Trophoblast cell (in vitro differentiated cells and primary cell): Measurements from ENCODE around the gene PPARG.

Experiments used
- DNase-seq, 2 donors: peaks; one replicate each; pipeline ENCODE4 v3.0.0-alpha.2; 2016
- H2AFZ ChIP-seq: 2 replicates; pipeline ENCODE4 v1.6.1; 2013; ENCODE audit warnings: low read length, moderate library complexity, mild to moderate bottlenecking; ENCODE audit not compliant: insufficient read depth, poor library complexity
- H2AK5ac ChIP-seq: 2 replicates; pipeline ENCODE4 v1.6.1; 2013; ENCODE audit warnings: mild to moderate bottlenecking, low read length
- H2BK120ac ChIP-seq: 2 replicates; pipeline ENCODE4 v1.6.1; 2013; ENCODE audit warnings: low read length, mild to moderate bottlenecking, moderate library complexity; ENCODE audit not compliant: insufficient read depth, poor library complexity
- H2BK12ac ChIP-seq: 2 replicates; pipeline ENCODE4 v1.6.1; 2013; ENCODE audit warnings: mild to moderate bottlenecking, low read length, moderate library complexity
- H2BK5ac ChIP-seq: 2 replicates; pipeline ENCODE4 v1.6.1; 2013; ENCODE audit warnings: low read length, low read depth, moderate library complexity, mild to moderate bottlenecking; ENCODE audit not compliant: poor library complexity
- H3K14ac ChIP-seq: 2 replicates; pipeline ENCODE4 v1.6.1; 2013; ENCODE audit warnings: mild to moderate bottlenecking, low read length
- H3K18ac ChIP-seq: 2 replicates; pipeline ENCODE4 v1.6.1; 2013; ENCODE audit warnings: mild to moderate bottlenecking, low read length
- H3K23ac ChIP-seq: 2 replicates; pipeline ENCODE4 v1.6.1; 2013; ENCODE audit warnings: low read length
- H3K27ac ChIP-seq: 2 replicates; pipeline ENCODE4 v1.5.1; 2013; ENCODE audit warnings: low read depth, mild to moderate bottlenecking, inconsistent platforms, low read length, moderate library complexity
- H3K27me3 ChIP-seq: 2 replicates; pipeline ENCODE4 v1.6.1; 2013; ENCODE audit warnings: inconsistent platforms, mild to moderate bottlenecking, low read length, moderate library complexity; ENCODE audit not compliant: insufficient read depth
- H3K36me3 ChIP-seq, 2 experiments: 1 replicate in 1 of 2; 2 replicates in 1 of 2; pipeline ENCODE4 v1.6.1; 2013; ENCODE audit warnings: low read length in 2 of 2, mild to moderate bottlenecking in 2 of 2, moderate library complexity in 1 of 2; ENCODE audit not compliant: insufficient read depth in 2 of 2, control insufficient read depth in 1 of 2
- H3K4ac ChIP-seq: 2 replicates; pipeline ENCODE4 v1.6.1; 2013; ENCODE audit warnings: low read depth, mild to moderate bottlenecking, low read length, moderate library complexity
- H3K4me1 ChIP-seq, 2 experiments: 1 replicate in 1 of 2; 2 replicates in 1 of 2; pipeline ENCODE4 v1.6.1; 2013; ENCODE audit warnings: low read length in 2 of 2, mild to moderate bottlenecking in 2 of 2, moderate library complexity in 1 of 2; ENCODE audit not compliant: insufficient read depth in 2 of 2, control insufficient read depth in 1 of 2
- H3K4me2 ChIP-seq: 2 replicates; pipeline ENCODE4 v1.6.1; 2013; ENCODE audit warnings: inconsistent platforms, mild to moderate bottlenecking, low read length, moderate library complexity
- H3K4me3 ChIP-seq: 2 replicates; pipeline ENCODE4 v1.5.1; 2013; ENCODE audit warnings: mild to moderate bottlenecking, low read depth, low read length, inconsistent platforms
- H3K79me1 ChIP-seq: one replicate; pipeline ENCODE4 v1.6.1; 2013; ENCODE audit warnings: low read length
- H3K79me2 ChIP-seq: 2 replicates; pipeline ENCODE4 v1.6.1; 2013; ENCODE audit warnings: low read length, mild to moderate bottlenecking; ENCODE audit not compliant: control insufficient read depth, insufficient read depth, poor library complexity
- H3K9ac ChIP-seq: 2 replicates; pipeline ENCODE4 v1.6.1; 2013; ENCODE audit warnings: mild to moderate bottlenecking, low read length
- H3K9me3 ChIP-seq: 2 replicates; pipeline ENCODE4 v1.6.1; 2013; ENCODE audit warnings: low read depth, mild to moderate bottlenecking, control low read depth, inconsistent platforms, low read length; ENCODE audit not compliant: insufficient read depth
- H4K12ac ChIP-seq: 2 replicates; pipeline ENCODE4 v1.6.1; 2013; ENCODE audit warnings: low read depth, mild to moderate bottlenecking, low read length, moderate library complexity
- H4K8ac ChIP-seq: 2 replicates; pipeline ENCODE4 v1.6.1; 2013; ENCODE audit warnings: low read depth, mild to moderate bottlenecking, low read length, moderate library complexity
- H4K91ac ChIP-seq: one replicate; pipeline ENCODE4 v1.6.1; 2013; ENCODE audit warnings: low read depth, mild to moderate bottlenecking, low read length, moderate library complexity
- WGBS: extraction: QIAGEN DNeasy Blood & Tissue Kit; methylation state at CpG from one replicate; pipeline ENCODE4 v1.1.7; 2013; ENCODE audit warnings: missing lambda C conversion rate; ENCODE audit not compliant: insufficient read length, insufficient coverage; ENCODE audit errors: extremely low coverage; 5-methylcytosine and 5-hydroxymethylcytosine counted together

PPARG gene

GRCh38 chr3:12452361-12453330, 163.8 kb downstream of the PPARG start:
- Histone ChIP-seq H3K9me3 (peaks cover 2% of the 10 kb centered on the region), H3K27me3 (no peaks in the 10 kb centered on the region), H2BK12ac (no peak overlapping the region), H3K27ac (no peak overlapping the region), H3K9ac (no peak overlapping the region), H3K4ac (no peak overlapping the region), H4K12ac (no peak overlapping the region), H3K79me2 (no peaks in the 10 kb centered on the region), H3K4me3 (no peak overlapping the region), H3K79me1 (peaks cover 2% of the 10 kb centered on the region), H3K36me3 (no peaks in the 10 kb centered on the region), H2AK5ac (no peak overlapping the region), H2BK5ac (no peak overlapping the region), H2AFZ (no peak overlapping the region), H3K14ac (no peak overlapping the region), H3K4me1 (peaks cover 0 to 3% of the 10 kb centered on the region in 2 experiments), H3K18ac (no peak overlapping the region), H3K23ac (no peak overlapping the region), H4K8ac (no peak overlapping the region), H4K91ac (no peak overlapping the region), H3K4me2 (no peak overlapping the region), H2BK120ac (no peak overlapping the region)
- no peak for DNase-seq
- WGBS = no CpG with 5 or more reads among the region's 12 CpGs

GRCh38 chr3:12454076-12454815, 165.4 kb downstream of the PPARG start:
- Histone ChIP-seq H3K4ac (no peak overlapping the region), H3K18ac (no peak overlapping the region), H2BK120ac (no peak overlapping the region), H3K9ac (no peak overlapping the region), H3K79me2 (no peaks in the 10 kb centered on the region), H4K91ac (no peak overlapping the region), H3K27me3 (no peaks in the 10 kb centered on the region), H3K4me2 (no peak overlapping the region), H2AFZ (no peak overlapping the region), H3K9me3 (peaks cover 2% of the 10 kb centered on the region), H4K12ac (no peak overlapping the region), H3K4me1 (no peaks in the 10 kb centered on the region), H2BK12ac (no peak overlapping the region), H3K36me3 (no peaks in the 10 kb centered on the region), H2BK5ac (no peak overlapping the region), H3K79me1 (no peaks in the 10 kb centered on the region), H3K4me3 (no peak overlapping the region), H4K8ac (no peak overlapping the region), H3K23ac (no peak overlapping the region), H3K27ac (no peak overlapping the region), H3K14ac (no peak overlapping the region), H2AK5ac (no peak overlapping the region)
- no CpG with 5 or more reads among the region's 6 CpGs for WGBS
- DNase-seq = no peak

GRCh38 chr3:12454816-12455121, 165.9 kb downstream of the PPARG start:
- H3K18ac ChIP-seq = no peak overlapping the region
- no CpG with 5 or more reads among the region's 2 CpGs for whole genome bisulfite sequencing
- H2BK5ac ChIP-seq = no peak overlapping the region
- no peaks in the 10 kb centered on the region for H3K27me3 ChIP-seq
- no peaks in the 10 kb centered on the region for H3K4me1 ChIP-seq
- H3K36me3 ChIP-seq = no peaks in the 10 kb centered on the region
- no peak overlapping the region for H3K9ac ChIP-seq
- no peak overlapping the region for H2BK12ac ChIP-seq
- H3K4me3 ChIP-seq = no peak overlapping the region
- H2BK120ac ChIP-seq = no peak overlapping the region
- H2AFZ ChIP-seq = no peak overlapping the region
- H2AK5ac ChIP-seq = no peak overlapping the region
- no peaks in the 10 kb centered on the region for H3K79me2 ChIP-seq
- no peak for DNase-seq
- no peak overlapping the region for H4K91ac ChIP-seq
- no peak overlapping the region for H3K4ac ChIP-seq
- H3K14ac ChIP-seq = no peak overlapping the region
- H3K4me2 ChIP-seq = no peak overlapping the region
- peaks cover 2% of the 10 kb centered on the region for H3K9me3 ChIP-seq
- no peak overlapping the region for H3K23ac ChIP-seq
- no peaks in the 10 kb centered on the region for H3K79me1 ChIP-seq
- no peak overlapping the region for H4K12ac ChIP-seq
- no peak overlapping the region for H3K27ac ChIP-seq
- no peak overlapping the region for H4K8ac ChIP-seq

- Histone ChIP-seq H4K8ac (no peak overlapping the region), H3K23ac (no peak overlapping the region), H3K14ac (no peak overlapping the region), H3K27ac (no peak overlapping the region), H2AK5ac (no peak overlapping the region), H2BK12ac (no peak overlapping the region), H4K91ac (no peak overlapping the region), H3K9ac (no peak overlapping the region), H3K4me2 (no peak overlapping the region), H3K79me1 (no peaks in the 10 kb centered on the region), H3K18ac (no peak overlapping the region), H2BK5ac (no peak overlapping the region), H3K4me3 (no peak overlapping the region), H3K36me3 (no peaks in the 10 kb centered on the region), H2BK120ac (no peak overlapping the region), H3K4ac (no peak overlapping the region), H3K27me3 (no peaks in the 10 kb centered on the region), H3K4me1 (no peaks in the 10 kb centered on the region), H3K79me2 (no peaks in the 10 kb centered on the region), H2AFZ (no peak overlapping the region), H3K9me3 (peaks cover 2% of the 10 kb centered on the region), H4K12ac (no peak overlapping the region)
- WGBS = no CpG with 5 or more reads among the region's 7 CpGs
- DNase-seq = no peak
Measured at GRCh38 chr3:12455740-12456139, 166.9 kb downstream of the PPARG start.
